ENCODE measurements around the gene NFAM1. TPM values are rescaled to one million over a fixed set of nuclear protein-coding genes. Genes with fewer than 3 reads are reported as not detected.

The NFAM1 gene
- total RNA-seq, 1 donor from 2014 or later: 0.07 TPM

- no peak for DNase-seq
- intact Hi-C loops (cut with micrococcal nuclease): no loop called here
- Mint-ChIP-seq H3K4me1 (no peaks in the 10 kb centered on the region), H3K4me3 (no peak overlapping the region), H3K9me3 (no peaks in the 10 kb centered on the region), H3K27ac (no peak overlapping the region), H3K27me3 (peaks cover 14% of the 10 kb centered on the region), H3K36me3 (ENCODE audit: low read depth) (no peaks in the 10 kb centered on the region)
Observed at GRCh38 chr22:42358643-42359558, 73.3 kb downstream of the NFAM1 start.

GRCh38 chr22:42357634-42358296 lies 74.4 kb downstream of the NFAM1 start:
- Mint-ChIP-seq H3K9me3 (no peaks in the 10 kb centered on the region), H3K36me3 (ENCODE audit: low read depth) (no peaks in the 10 kb centered on the region), H3K27me3 (peaks cover 12% of the 10 kb centered on the region), H3K4me1 (no peaks in the 10 kb centered on the region), H3K27ac (no peak overlapping the region), H3K4me3 (no peak overlapping the region)
- intact Hi-C loops (cut with micrococcal nuclease): no loop called here
- no peak for DNase-seq

- Mint-ChIP-seq H3K4me3 (no peak overlapping the region), H3K27me3 (peaks cover 8% of the 10 kb centered on the region), H3K36me3 (ENCODE audit: low read depth) (no peaks in the 10 kb centered on the region), H3K9me3 (no peaks in the 10 kb centered on the region), H3K27ac (no peak overlapping the region), H3K4me1 (no peaks in the 10 kb centered on the region)
- DNase-seq: no peak
- intact Hi-C loops (cut with micrococcal nuclease): no loop called here
Observed at GRCh38 chr22:42357221-42357620, 75.0 kb downstream of the NFAM1 start.

- Mint-ChIP-seq H3K9me3 (no peaks in the 10 kb centered on the region), H3K4me3 (no peak overlapping the region), H3K27me3 (peaks cover 2% of the 10 kb centered on the region), H3K36me3 (ENCODE audit: low read depth) (no peaks in the 10 kb centered on the region), H3K4me1 (no peaks in the 10 kb centered on the region), H3K27ac (no peak overlapping the region)
- DNase-seq: no peak
- intact Hi-C loops (cut with micrococcal nuclease): no loop called here
Observed at GRCh38 chr22:42356533-42356932, 75.7 kb downstream of the NFAM1 start.

GRCh38 chr22:42353883-42354727 lies 78.1 kb downstream of the NFAM1 start:
- no peaks in the 10 kb centered on the region for H3K9me3 Mint-ChIP-seq
- H3K36me3 Mint-ChIP-seq (ENCODE audit: low read depth): no peaks in the 10 kb centered on the region
- intact Hi-C loops (cut with micrococcal nuclease): no loop called here
- no peak overlapping the region for H3K4me3 Mint-ChIP-seq
- no peaks in the 10 kb centered on the region for H3K4me1 Mint-ChIP-seq
- no peak overlapping the region for H3K27ac Mint-ChIP-seq
- peaks cover 3% of the 10 kb centered on the region for H3K27me3 Mint-ChIP-seq
- no peak for DNase-seq

GRCh38 chr22:42350373-42350772 lies 81.8 kb downstream of the NFAM1 start:
- no peak overlapping the region for H3K27ac Mint-ChIP-seq
- no peaks in the 10 kb centered on the region for H3K9me3 Mint-ChIP-seq
- no peaks in the 10 kb centered on the region for H3K36me3 Mint-ChIP-seq (ENCODE audit: low read depth)
- intact Hi-C loops (cut with micrococcal nuclease): no loop called here
- no peaks in the 10 kb centered on the region for H3K4me1 Mint-ChIP-seq
- H3K4me3 Mint-ChIP-seq: no peak overlapping the region
- DNase-seq: no peak
- H3K27me3 Mint-ChIP-seq: peaks cover 3% of the 10 kb centered on the region

- no peak overlapping the region for H3K27ac Mint-ChIP-seq
- H3K9me3 Mint-ChIP-seq: no peaks in the 10 kb centered on the region
- no peak for DNase-seq
- H3K27me3 Mint-ChIP-seq: peaks cover 8% of the 10 kb centered on the region
- no peaks in the 10 kb centered on the region for H3K36me3 Mint-ChIP-seq (ENCODE audit: low read depth)
- H3K4me1 Mint-ChIP-seq: peaks cover 2% of the 10 kb centered on the region
- intact Hi-C loops (cut with micrococcal nuclease): no loop called here
- H3K4me3 Mint-ChIP-seq: no peak overlapping the region
Observed at GRCh38 chr22:42347281-42347824, 84.8 kb downstream of the NFAM1 start.

- Mint-ChIP-seq H3K4me3 (no peak overlapping the region), H3K4me1 (peaks cover 2% of the 10 kb centered on the region), H3K36me3 (ENCODE audit: low read depth) (no peaks in the 10 kb centered on the region), H3K27me3 (peaks cover 14% of the 10 kb centered on the region), H3K9me3 (no peaks in the 10 kb centered on the region), H3K27ac (no peak overlapping the region)
- no peak for DNase-seq
- intact Hi-C loops (cut with micrococcal nuclease): no loop called here
Observed at GRCh38 chr22:42346722-42347121, 85.5 kb downstream of the NFAM1 start.

- Mint-ChIP-seq H3K9me3 (no peaks in the 10 kb centered on the region), H3K4me3 (no peak overlapping the region)
Observed at GRCh38 chr22:42345458-42345857, 86.7 kb downstream of the NFAM1 start.

GRCh38 chr22:42344361-42344905 lies 87.8 kb downstream of the NFAM1 start:
- Mint-ChIP-seq H3K4me1 (peaks cover 2% of the 10 kb centered on the region), H3K36me3 (ENCODE audit: low read depth) (no peaks in the 10 kb centered on the region), H3K4me3 (peak overlapping the region; percentile 56), H3K9me3 (no peaks in the 10 kb centered on the region), H3K27me3 (peaks cover 20% of the 10 kb centered on the region), H3K27ac (no peak overlapping the region)
- intact Hi-C loops (cut with micrococcal nuclease): no loop called here
- DNase-seq: no peak

More at GRCh38 chr22:42345458-42345857, 86.7 kb downstream of the NFAM1 start:
- Mint-ChIP-seq H3K36me3 (ENCODE audit: low read depth) (no peaks in the 10 kb centered on the region), H3K27me3 (peaks cover 16% of the 10 kb centered on the region), H3K27ac (no peak overlapping the region), H3K4me1 (peaks cover 2% of the 10 kb centered on the region)
- intact Hi-C loops (cut with micrococcal nuclease): no loop called here
- no peak for DNase-seq

- H3K4me3 Mint-ChIP-seq: no peak overlapping the region
- no peak overlapping the region for H3K27ac Mint-ChIP-seq
- intact Hi-C loops (cut with micrococcal nuclease): no loop called here
- H3K27me3 Mint-ChIP-seq: peaks cover 20% of the 10 kb centered on the region
- peaks cover 2% of the 10 kb centered on the region for H3K4me1 Mint-ChIP-seq
- H3K36me3 Mint-ChIP-seq (ENCODE audit: low read depth): no peaks in the 10 kb centered on the region
- no peaks in the 10 kb centered on the region for H3K9me3 Mint-ChIP-seq
- DNase-seq: peak; percentile 67
Observed at GRCh38 chr22:42343531-42344081, 88.6 kb downstream of the NFAM1 start.

- intact Hi-C loops (cut with micrococcal nuclease): no loop called here
- peaks cover 20% of the 10 kb centered on the region for H3K27me3 Mint-ChIP-seq
- H3K36me3 Mint-ChIP-seq (ENCODE audit: low read depth): no peaks in the 10 kb centered on the region
- peak; percentile 63 for DNase-seq
- no peaks in the 10 kb centered on the region for H3K9me3 Mint-ChIP-seq
- peaks cover 2% of the 10 kb centered on the region for H3K4me1 Mint-ChIP-seq
- H3K4me3 Mint-ChIP-seq: peak overlapping the region; percentile 70
- H3K27ac Mint-ChIP-seq: no peak overlapping the region
Observed at GRCh38 chr22:42343121-42343454, 89.1 kb downstream of the NFAM1 start.

- DNase-seq: no peak
- no peaks in the 10 kb centered on the region for H3K9me3 Mint-ChIP-seq
- H3K27ac Mint-ChIP-seq: no peak overlapping the region
- peak overlapping the region; percentile 70 for H3K4me3 Mint-ChIP-seq
- intact Hi-C loops (cut with micrococcal nuclease): no loop called here
- H3K27me3 Mint-ChIP-seq: peaks cover 20% of the 10 kb centered on the region
- peaks cover 2% of the 10 kb centered on the region for H3K4me1 Mint-ChIP-seq
- no peaks in the 10 kb centered on the region for H3K36me3 Mint-ChIP-seq (ENCODE audit: low read depth)
Observed at GRCh38 chr22:42342426-42343120, 89.6 kb downstream of the NFAM1 start.

All from activated CD4-positive, alpha-beta T cell treated with anti-CD3 and anti-CD28 coated beads, Interleukin-2, amount 10 ng/mL, durations not matched to agents 24 days and 14 days (primary cell).